ENCODE measurements around the gene ACSM6.

ACSM6 gene

DNA sequence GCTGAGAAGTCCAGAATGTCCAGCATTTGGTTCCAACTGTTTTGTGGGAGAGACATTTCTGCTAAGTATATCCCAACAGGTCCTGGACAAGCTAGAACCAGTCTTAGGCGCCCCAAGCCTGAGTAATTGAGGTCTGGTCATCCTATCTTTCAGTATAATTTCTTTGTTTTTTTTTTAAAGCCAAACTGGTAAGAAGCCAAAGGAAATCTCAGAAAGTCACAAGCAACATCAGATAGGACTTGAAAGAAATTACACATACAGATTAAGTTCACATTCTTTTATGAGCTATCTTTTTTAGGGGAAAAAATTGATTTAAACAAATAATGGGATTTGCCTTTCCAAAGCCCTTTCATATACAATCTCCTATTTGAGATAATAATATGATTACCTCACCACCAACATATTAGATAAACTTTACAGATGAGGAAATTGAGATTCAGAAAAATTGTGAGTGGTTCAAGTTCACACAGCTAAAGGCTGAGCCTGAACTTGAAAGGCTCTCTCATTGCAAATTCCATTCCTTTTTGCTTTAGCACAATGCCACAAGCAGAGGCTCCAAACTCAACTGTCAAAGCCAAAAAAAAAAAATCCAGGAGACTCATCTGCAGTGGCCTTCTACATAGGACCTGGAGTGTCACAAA is 81.8 kb downstream of the ACSM6 start:
- no peak for DNase-seq

DNA sequence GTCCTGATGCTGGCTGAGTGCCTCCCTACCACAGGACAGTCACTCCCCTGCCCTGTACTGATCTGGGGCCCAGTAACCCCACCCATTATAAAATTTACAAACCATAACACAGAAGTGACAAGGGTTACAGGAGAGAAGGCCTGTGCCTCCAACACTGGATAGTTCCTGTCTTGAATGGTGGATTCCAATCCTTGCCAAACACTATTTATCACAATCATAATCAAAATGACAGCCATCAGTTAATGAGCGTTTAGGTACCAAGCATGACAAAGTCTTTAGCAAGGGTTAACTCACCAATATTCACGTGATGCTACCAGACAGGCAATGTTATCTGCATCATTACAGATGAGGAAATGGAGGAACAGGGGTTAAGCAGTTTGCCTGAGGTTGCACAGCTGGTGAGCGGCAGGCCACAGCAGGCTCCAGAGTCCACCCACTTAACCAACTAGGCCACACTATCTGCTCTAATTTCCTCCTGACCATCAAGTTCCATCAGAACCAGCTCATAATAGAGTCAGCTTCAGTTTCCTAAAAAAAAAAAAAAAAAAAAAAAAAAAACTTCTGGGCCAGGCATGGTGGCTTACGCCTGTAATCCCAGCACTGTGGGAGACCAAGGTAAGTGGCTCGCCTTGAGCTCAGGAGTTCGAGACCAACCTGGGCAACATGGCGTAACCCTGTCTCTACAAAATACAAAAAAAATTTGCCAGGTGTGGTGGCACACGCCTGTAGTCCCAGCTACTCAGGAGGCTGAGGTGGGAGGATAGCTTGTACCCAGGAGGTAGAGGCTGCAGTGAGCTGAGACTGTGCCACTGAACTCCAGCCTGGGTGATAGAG is 82.5 kb downstream of the ACSM6 start:
- DNase-seq = no peak

DNA sequence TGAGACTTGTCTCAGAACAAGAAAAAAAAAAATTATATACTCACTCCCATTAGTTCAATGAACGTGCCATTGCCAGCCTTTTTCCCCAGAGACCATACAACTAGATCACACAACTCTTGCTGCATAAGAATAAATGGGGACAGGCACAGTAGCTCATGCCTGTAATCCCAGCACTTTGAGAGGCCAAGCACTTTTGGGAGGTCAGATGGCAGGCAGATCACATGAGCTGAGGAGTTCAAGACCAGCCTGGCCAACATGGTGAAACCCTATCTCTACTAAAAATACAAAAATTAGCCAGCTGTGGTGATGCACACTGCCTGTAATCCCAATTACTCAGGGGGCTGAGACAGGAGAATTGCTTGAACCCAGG is 83.1 kb downstream of the ACSM6 start:
- no peak for DNase-seq

DNA sequence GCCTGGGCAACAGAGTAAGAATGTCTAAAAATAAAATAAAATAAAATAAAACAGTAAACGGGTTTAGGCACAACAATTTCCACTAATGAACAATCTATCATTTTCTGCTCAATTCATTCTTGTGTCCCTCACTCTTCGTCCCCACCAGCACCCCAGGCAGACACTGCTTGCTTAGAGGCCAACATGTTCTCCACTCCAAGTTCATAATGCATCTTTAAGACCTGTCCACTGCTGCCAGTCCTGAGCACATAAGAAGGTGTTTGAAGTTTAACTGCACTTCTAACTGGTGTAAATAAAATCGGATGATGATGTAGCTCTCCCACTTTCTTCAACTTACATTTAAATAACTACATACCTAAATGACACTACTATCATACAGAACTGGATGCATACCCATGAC is 83.6 kb downstream of the ACSM6 start:
- DNase-seq = no peak

All from NCI-H187 treated with DMSO at 0.1 percent for 48 hours (cell line).